HEK293 (cell line): ENCODE results near the gene DUS1L.

Source experiments
- RBAK ChIP-seq: fragments of 450-650 bp; formaldehyde crosslinking; IDR thresholded peaks from 2 replicates; pipeline ENCODE4 v1.5.1; 2016; ENCODE audit warnings: missing biosample characterization, missing genetic modification characterization
- TF ChIP-seq, protein P1 (sequence below): fragments of 450-650 bp; formaldehyde crosslinking; IDR thresholded peaks from 2 replicates; pipeline ENCODE4 v1.5.1; 2016; ENCODE audit warnings: missing biosample characterization, missing genetic modification characterization

- TF ChIP-seq, protein P1, sequence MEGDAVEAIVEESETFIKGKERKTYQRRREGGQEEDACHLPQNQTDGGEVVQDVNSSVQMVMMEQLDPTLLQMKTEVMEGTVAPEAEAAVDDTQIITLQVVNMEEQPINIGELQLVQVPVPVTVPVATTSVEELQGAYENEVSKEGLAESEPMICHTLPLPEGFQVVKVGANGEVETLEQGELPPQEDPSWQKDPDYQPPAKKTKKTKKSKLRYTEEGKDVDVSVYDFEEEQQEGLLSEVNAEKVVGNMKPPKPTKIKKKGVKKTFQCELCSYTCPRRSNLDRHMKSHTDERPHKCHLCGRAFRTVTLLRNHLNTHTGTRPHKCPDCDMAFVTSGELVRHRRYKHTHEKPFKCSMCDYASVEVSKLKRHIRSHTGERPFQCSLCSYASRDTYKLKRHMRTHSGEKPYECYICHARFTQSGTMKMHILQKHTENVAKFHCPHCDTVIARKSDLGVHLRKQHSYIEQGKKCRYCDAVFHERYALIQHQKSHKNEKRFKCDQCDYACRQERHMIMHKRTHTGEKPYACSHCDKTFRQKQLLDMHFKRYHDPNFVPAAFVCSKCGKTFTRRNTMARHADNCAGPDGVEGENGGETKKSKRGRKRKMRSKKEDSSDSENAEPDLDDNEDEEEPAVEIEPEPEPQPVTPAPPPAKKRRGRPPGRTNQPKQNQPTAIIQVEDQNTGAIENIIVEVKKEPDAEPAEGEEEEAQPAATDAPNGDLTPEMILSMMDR (tag by site-specific recombination) = no peak
- no peak for TF ChIP-seq RBAK (tag by site-specific recombination)
Observed at GRCh38 chr17:82051776-82052637, 13.6 kb downstream of the DUS1L start, which contains the start of the genes GPS1 and RFNG.
